HG03139 (cell line): ENCODE measurements around the gene AHSG.
"Not testable (repeated sequence)": the region's sequence is repeated elsewhere in the genome, so short reads cannot be mapped to it uniquely, and the experiment has no call there.

Experiments
- ATAC-seq: cut with Tn5 transposase; IDR thresholded peaks from one replicate; pipeline ENCODE4 v1.9.1; 2021; ENCODE audit not compliant: unreplicated experiment

AHSG gene

DNA sequence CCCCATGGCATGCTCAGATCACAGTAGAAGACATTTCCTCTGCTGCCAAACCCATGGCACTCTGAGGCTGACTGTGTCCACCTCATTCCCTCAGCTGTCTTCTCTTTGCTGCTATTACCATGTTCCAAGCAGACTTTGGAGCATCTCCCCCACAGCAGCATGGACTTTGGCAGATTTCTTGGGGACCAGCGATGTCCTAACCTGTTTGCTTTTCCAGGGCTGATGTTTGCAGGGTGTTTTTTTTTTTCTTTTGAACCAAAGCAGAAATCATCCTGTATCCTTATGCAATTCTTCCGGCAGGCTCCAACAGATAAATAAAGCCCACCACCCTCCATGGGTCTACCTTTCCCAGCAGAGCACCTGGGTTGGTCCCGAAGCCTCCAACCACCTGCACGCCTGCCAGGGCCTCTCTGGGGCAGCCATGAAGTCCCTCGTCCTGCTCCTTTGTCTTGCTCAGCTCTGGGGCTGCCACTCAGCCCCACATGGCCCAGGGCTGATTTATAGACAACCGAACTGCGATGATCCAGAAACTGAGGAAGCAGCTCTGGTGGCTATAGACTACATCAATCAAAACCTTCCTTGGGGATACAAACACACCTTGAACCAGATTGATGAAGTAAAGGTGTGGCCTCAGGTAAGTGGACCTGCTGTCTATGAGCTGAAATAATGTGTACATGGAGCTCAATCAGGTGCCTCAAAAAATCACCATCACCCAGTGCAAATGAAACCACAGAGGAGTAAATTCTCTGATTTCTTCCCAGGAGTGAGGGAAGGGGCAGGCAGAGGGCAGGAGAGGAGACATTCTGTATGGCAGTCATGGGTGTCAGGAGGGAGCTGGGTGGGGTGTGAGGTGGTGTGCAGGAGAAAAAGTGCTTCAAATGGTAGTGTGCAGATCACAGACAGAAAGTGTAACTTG lies at the start of gene AHSG:
Gene AHSG, plus strand, starts transcription at position 340 of the 916 bp plus-strand sequence. Its CDS starts 82 bp downstream, at position 422.
- no peak for ATAC-seq

DNA sequence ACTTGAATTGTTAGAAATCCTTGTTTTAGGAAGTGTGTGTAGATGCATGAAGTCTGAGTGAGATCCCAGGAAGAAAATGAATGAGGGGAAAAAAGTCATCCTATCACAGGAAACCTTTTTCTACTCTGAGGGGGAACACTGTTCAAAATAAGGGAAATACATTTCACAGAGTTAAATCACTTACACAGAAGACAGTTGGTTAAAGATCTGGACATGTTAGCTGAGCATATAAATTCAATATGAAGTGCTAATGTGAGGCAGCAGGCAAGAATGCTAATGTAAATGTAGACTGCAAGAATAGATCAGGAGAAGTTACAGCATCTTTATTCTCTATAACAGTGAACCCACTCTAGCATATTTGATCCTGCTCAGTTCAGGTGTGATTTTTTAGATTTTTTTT lies 48.3 kb upstream of the AHSG start:
- ATAC-seq: no peak

DNA sequence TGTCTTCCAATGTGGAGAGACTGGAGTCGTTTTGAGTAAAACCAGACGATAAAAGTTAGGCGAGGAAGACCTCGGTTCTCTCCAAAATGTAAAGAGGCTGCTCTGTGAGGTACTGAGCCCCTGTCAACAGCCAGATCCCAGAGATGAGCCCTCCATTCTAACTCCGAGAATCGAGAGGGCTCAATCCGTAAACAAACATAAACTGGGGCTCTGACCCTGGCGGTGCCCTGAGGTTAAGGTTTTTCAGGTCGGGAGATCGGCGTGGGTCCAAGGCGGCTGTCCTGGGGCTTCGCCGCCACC lies 46.1 kb upstream of the AHSG start:
- ATAC-seq: no peak

- ATAC-seq: peak; percentile 41
Observed at GRCh38 chr3:186567072-186567921, 45.6 kb upstream of the AHSG start, which contains the start of gene TBCCD1. TSS of gene TBCCD1 (minus strand) at chr3:186567339. CDS start at chr3:186564329, 3,010 bp downstream.

DNA sequence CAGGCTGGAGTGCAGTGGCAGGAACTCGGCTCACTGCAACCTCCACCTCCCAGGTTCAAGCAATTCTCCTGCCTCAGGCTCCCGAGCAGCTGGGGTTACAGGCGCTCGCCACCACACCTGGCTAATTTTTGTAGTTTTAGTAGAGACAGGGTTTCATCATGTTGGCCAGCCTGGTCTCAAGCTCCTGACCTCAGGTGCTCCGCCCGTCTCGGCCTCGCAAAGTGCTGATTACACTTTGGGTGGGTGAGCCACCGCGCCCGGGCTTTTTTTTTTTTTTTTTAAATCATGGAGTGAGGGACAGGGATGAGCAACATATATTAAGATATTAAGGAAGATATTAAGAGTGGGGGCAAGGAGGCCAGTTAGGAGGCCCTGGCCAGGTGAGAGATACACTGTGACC lies 43.5 kb upstream of the AHSG start:
- ATAC-seq: not testable (repeated sequence)

GRCh38 chr3:186569779-186570095 lies 43.1 kb upstream of the AHSG start:
- no peak for ATAC-seq

GRCh38 chr3:186570096-186570940 lies 42.5 kb upstream of the AHSG start, which contains the start of gene DNAJB11:
TSS of gene DNAJB11 (plus strand) at chr3:186570720. CDS start at chr3:186570898, 178 bp downstream.
- ATAC-seq: peak; percentile 83

DNA sequence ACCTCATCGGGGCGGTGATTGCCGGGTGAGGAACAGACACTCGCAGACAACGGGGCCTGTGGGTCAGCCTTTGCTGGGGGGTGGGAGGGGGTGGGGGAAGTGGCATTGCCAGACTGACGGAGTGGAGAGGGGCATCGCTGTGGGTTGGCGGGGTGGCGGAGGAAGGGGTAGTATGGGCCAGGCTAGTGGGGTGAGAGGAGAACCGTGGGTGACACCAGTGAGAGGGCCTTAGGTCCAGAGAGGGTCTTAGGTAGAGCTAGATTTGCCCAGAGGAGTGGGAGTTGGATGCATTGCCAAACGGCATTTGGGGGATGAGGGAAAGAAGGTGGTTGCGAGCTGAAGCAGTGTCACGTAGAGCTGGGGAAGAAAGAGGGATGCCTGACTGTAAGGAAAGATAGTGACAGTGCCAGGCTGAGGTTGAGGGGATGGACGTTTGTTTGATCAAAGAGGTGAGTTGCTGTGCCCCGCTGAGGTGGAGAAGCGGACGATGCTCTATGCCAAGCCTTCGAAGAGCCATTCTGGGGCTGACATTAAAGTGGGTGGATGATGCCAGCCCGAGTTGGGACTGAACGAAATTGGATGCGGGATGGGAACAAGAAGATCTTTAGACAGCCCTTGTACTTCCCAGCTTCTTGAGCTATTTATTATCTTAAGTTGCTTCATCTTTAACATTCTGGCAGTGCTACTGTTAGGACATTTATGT lies 41.8 kb upstream of the AHSG start:
- no peak for ATAC-seq

- ATAC-seq: no peak
Observed at GRCh38 chr3:186571644-186572013, 41.2 kb upstream of the AHSG start.

DNA sequence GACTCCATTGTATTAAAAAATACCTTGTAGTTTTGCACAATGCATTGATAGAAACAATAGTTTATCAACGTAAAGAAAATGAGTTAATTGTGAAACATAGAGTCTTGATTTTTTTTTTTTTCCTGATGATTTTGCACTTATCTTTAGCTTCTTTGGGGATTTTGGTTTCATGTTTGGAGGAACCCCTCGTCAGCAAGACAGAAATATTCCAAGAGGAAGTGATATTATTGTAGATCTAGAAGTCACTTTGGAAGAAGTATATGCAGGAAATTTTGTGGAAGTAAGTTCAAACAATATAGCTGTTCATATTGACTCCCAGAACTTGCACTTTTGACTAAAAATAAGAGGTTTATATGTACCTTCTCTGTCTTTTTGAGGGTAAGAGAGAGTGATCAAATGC lies 35.3 kb upstream of the AHSG start:
- ATAC-seq: no peak

- ATAC-seq: no peak
Observed at GRCh38 chr3:186580785-186581184, 32.1 kb upstream of the AHSG start.

DNA sequence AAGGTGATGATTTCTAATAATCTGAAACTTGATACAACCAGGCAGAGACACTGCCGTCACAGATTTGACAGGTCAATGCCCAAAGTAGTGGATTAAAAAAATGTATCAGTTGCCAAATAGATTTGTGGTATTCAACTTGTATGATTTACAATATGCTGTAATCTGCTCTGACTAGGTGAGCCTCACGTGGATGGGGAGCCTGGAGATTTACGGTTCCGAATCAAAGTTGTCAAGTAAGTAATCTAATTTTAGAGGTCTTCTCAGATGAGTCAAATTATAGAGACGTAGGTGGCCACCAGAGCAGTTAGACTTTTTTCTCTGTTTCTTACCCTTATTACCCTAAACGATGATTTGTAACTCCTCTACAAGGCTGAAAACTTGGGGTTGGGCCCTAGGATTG lies 30.3 kb upstream of the AHSG start:
- ATAC-seq: no peak

DNA sequence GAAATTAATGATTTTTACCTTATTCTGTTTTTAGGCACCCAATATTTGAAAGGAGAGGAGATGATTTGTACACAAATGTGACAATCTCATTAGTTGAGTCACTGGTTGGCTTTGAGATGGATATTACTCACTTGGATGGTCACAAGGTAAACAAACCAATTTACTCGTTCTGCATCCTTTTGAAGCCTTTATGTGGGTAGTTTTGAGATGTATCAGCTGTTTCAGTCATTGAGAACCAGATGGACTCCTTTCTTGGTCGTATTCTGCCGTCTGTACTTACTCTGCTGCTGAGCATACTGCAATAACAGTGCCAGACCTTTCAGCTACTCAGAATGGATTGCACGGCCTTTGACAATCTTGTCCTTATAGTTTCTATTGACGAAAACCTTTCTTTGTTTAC lies 29.0 kb upstream of the AHSG start:
- no peak for ATAC-seq

DNA sequence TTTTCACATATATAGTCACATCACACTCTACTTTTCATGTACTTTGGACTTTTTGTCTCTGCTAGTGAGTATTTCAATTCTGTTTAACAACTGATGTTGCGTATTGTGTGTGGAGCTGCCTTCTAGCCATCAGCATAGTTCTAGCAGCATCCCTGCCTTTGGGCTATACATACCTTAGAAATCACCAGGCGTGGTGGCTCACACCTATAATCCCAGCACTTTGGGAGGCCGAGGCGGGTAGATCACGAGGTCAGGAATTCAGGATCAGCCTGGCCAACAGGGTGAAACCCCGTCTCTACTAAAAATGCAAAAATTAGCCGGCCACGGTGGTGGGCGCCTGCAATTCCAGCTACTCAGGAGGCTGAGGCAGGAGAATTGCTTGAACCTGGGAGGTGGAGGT lies 26.6 kb upstream of the AHSG start:
- ATAC-seq: not testable (repeated sequence)

DNA sequence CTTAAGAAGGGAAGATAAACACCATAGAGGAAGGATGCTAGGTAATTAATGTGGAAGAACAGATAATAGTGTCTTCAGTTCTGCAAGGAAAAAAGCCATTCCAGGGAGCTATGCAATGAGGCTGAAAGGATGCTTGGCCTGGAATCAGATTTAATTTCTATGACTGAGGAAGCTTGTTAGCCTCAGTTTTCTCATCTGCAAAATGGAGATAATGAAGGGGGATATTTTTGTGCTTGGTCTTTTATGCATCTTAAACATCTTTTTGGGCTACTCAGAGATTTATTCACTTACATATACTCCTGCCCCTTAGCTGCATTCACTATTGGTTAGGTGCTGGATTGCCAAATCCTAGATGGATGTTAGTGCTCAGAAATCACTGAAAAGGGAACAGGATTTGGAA lies 25.7 kb upstream of the AHSG start:
- ATAC-seq: no peak

DNA sequence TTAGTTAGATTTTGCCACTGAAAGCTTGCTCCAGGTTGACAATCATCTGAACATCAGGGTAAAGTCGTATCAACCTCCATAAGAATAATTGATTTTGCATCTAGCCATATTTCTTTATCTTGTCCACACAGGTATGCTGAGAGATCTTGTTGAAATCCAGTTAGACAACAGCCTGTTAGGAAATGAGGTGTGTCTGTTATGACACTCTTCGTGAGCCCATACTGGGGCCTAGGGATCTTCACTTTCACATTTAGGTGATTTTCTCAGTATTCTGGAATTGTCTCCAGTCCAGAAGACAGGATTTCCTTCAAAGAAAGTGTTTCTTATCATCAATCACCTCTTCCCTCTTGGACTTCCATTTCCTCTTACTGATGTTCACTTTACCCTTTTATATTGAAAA lies 24.2 kb upstream of the AHSG start:
- no peak for ATAC-seq

- no peak for ATAC-seq
Observed at GRCh38 chr3:186589121-186589520, 23.7 kb upstream of the AHSG start.

GRCh38 chr3:186589856-186590579 lies 22.8 kb upstream of the AHSG start:
- no peak for ATAC-seq

- ATAC-seq: no peak
Observed at GRCh38 chr3:186590580-186591295, 22.1 kb upstream of the AHSG start.
